NCI-H128 (cell line): ENCODE measurements around the gene RAPGEF1.

ENCODE experiments used
- DNase-seq: peaks from one replicate; lab custom pipeline; 2025; ENCODE audit not compliant: unreplicated experiment; lab: John Stamatoyannopoulos, UW

RAPGEF1 gene

GRCh38 chr9:131608493-131609037, 131.3 kb downstream of the RAPGEF1 start:
- DNase-seq: no peak

- DNase-seq: no peak
These were observed 132.3 kb downstream of the RAPGEF1 start for GRCh38 chr9:131607591-131607990.

GRCh38 chr9:131606896-131607567, 132.8 kb downstream of the RAPGEF1 start:
- DNase-seq: no peak

- DNase-seq: no peak
These were observed 133.9 kb downstream of the RAPGEF1 start for GRCh38 chr9:131605770-131606590.

- no peak for DNase-seq
These were observed 136.0 kb downstream of the RAPGEF1 start for GRCh38 chr9:131603711-131604439.

GRCh38 chr9:131603199-131603598, 136.7 kb downstream of the RAPGEF1 start:
- DNase-seq: no peak

GRCh38 chr9:131601683-131602181, 138.1 kb downstream of the RAPGEF1 start:
- no peak for DNase-seq

GRCh38 chr9:131598121-131598520, 141.8 kb downstream of the RAPGEF1 start:
- no peak for DNase-seq

- no peak for DNase-seq
These were observed 142.6 kb downstream of the RAPGEF1 start for GRCh38 chr9:131597246-131597645.

- DNase-seq: no peak
These were observed 143.5 kb downstream of the RAPGEF1 start for GRCh38 chr9:131596430-131596743.

- DNase-seq: no peak
These were observed 144.0 kb downstream of the RAPGEF1 start for GRCh38 chr9:131595696-131596429.

GRCh38 chr9:131594906-131595665, 144.8 kb downstream of the RAPGEF1 start:
- no peak for DNase-seq

- DNase-seq: no peak
These were observed 145.8 kb downstream of the RAPGEF1 start for GRCh38 chr9:131593936-131594665.

- no peak for DNase-seq
These were observed 146.6 kb downstream of the RAPGEF1 start for GRCh38 chr9:131593091-131593820.

GRCh38 chr9:131591845-131592208, 148.0 kb downstream of the RAPGEF1 start:
- no peak for DNase-seq

GRCh38 chr9:131590907-131591844, 148.7 kb downstream of the RAPGEF1 start:
- peak; percentile 44 for DNase-seq

GRCh38 chr9:131590449-131590848, 149.4 kb downstream of the RAPGEF1 start:
- DNase-seq: no peak

GRCh38 chr9:131589993-131590392, 149.9 kb downstream of the RAPGEF1 start:
- no peak for DNase-seq
